Measurements from ENCODE around the gene FBRS. TPM values are rescaled to one million over a fixed set of nuclear protein-coding genes. Genes with fewer than 3 reads are reported as not detected.

FBRS gene
- total and polyA plus RNA-seq, 10 of the 15 experiments (the other 5 are each of a cell fraction or from before 2014, with no cell fraction given), result 0.45 to 87.6 (median 14.6) TPM

DNA sequence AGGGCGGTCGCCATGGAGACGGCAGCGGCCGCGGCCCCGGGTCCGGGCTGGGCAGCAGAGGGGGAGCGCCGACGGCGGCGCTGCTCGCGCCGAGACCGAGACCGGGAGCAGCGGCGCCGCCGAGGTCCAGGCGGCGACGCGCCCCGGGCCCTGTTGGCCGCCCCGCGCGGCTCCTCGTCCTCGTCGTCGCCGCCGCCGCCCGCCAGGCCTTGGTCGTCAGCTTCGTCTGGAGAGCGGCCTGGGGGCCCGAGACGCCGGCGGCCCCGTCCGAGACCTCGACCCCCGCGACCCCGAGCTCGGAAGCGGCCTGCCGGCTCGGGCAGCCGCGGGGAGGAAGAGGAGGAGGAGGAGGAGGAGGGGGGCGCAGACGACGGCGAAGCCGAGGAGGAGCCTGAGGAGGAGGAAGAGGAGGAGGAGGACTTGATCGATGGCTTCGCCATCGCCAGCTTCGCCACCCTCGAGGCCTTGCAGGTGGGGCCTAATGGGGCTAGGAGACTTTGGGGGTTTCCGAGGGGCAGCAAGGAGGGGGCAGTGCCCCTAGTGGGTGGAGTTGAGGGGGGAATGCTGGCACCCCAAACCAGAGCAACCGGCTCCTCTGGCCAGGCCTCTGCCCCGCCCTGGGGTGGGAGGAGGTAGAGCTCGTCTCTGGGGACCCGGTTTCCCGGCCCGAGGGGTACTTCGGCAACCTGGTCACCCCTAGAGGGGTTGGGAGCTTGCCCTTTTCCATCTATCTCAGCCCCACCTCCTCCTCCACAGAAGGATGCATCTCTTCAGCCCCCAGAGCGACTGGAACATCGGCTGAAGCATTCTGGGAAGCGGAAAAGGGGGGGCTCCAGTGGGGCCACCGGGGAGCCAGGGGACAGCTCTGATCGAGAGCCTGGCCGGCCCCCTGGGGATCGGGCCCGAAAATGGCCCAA, 1.5 kb downstream of the FBRS start (continued):
- TF ChIP-seq SREBF1 (IDR thresholded peaks at IDR 0.05; ENCODE audit: low read length) (no peak), USF1 (IDR thresholded peaks at IDR 0.05; ENCODE audit: borderline replicate concordance, extremely low read length, insufficient read depth, low read depth, low read length) (no peak), E4F1 (IDR thresholded peaks at IDR 0.05; ENCODE audit: borderline replicate concordance, partially characterized antibody) (no peak), MYC (IDR thresholded peaks at IDR 0.05; ENCODE audit: insufficient read depth, insufficient read length, insufficient replicate concordance, low read length, severe bottlenecking) (no peak), ZBTB33 (IDR thresholded peaks at IDR 0.05) (no peak), ZBTB4 (CRISPR knock-in tag; IDR thresholded peaks at IDR 0.05) (no peak), SMAD5 (IDR thresholded peaks at IDR 0.05; ENCODE audit: low read depth) (no peak), STAT3 (IDR thresholded peaks at IDR 0.05; ENCODE audit: low read depth, low read length) (no peak), BRCA1 (IDR thresholded peaks at IDR 0.05; ENCODE audit: low read depth, low read length) (no peak), CBX5 (IDR thresholded peaks at IDR 0.05; ENCODE audit: low read depth) (no peak), HCFC1 (IDR thresholded peaks at IDR 0.05; ENCODE audit: low read length) (no peak), DPF2 (IDR thresholded peaks at IDR 0.05) (peak; percentile 39; the same call in 1 of the 2 replicates), SIN3A (IDR thresholded peaks at IDR 0.05; ENCODE audit: low read depth, low read length) (peak; percentile 34; the same call in 1 of the 2 replicates), POLR2AphosphoS5 (IDR thresholded peaks at IDR 0.05; ENCODE audit: low read length) (no peak), SRF (IDR thresholded peaks at IDR 0.05; ENCODE audit: low read depth in 2 of 2, low read length in 2 of 2) (no peak), HDAC6 (IDR thresholded peaks at IDR 0.05; ENCODE audit: unreplicated experiment) (no peak), LARP7 (IDR thresholded peaks at IDR 0.05) (peak; percentile 41)
- TF ChIP-seq, protein P1, sequence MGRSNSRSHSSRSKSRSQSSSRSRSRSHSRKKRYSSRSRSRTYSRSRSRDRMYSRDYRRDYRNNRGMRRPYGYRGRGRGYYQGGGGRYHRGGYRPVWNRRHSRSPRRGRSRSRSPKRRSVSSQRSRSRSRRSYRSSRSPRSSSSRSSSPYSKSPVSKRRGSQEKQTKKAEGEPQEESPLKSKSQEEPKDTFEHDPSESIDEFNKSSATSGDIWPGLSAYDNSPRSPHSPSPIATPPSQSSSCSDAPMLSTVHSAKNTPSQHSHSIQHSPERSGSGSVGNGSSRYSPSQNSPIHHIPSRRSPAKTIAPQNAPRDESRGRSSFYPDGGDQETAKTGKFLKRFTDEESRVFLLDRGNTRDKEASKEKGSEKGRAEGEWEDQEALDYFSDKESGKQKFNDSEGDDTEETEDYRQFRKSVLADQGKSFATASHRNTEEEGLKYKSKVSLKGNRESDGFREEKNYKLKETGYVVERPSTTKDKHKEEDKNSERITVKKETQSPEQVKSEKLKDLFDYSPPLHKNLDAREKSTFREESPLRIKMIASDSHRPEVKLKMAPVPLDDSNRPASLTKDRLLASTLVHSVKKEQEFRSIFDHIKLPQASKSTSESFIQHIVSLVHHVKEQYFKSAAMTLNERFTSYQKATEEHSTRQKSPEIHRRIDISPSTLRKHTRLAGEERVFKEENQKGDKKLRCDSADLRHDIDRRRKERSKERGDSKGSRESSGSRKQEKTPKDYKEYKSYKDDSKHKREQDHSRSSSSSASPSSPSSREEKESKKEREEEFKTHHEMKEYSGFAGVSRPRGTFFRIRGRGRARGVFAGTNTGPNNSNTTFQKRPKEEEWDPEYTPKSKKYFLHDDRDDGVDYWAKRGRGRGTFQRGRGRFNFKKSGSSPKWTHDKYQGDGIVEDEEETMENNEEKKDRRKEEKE (IDR thresholded peaks at IDR 0.05), result no peak
